K562 (cell line): ENCODE measurements around the gene KCNJ9. TPM values are rescaled to one million over a fixed set of nuclear protein-coding genes. Genes with fewer than 3 reads are reported as not detected.

Experiments used
- ATAC-seq: fragments of 200-7000 bp; cut with Tn5 transposase; 3 replicates; pipeline ENCODE4 v1.9.1; 2020; ENCODE audit warnings: moderate library complexity
- BruUV-seq: library from RNA; stranded (reverse); fragments of 400-500 nt; replicated peaks from 2 replicates; lab custom pipeline; 2021; lab: Mats Ljungman, UMichigan
- CTCF ChIA-PET: fragments of 300-600 bp; formaldehyde crosslinking; extraction: SDS; loops from one replicate; lab custom pipeline; 2021; ENCODE audit warnings: low intra/inter-chr PET ratio; lab: Yijun Ruan, JAX
- POLR2A ChIA-PET: fragments of 300-600, 350-650 bp; sonication (Branson Sonifier 250); formaldehyde crosslinking; extraction: SDS; loops from one replicate; lab custom pipeline; 2021; ENCODE audit warnings: antibody characterized with exemption, inconsistent platforms; lab: Yijun Ruan, JAX
- DNase-seq, 4 experiments: peaks; one replicate each; pipeline versions ENCODE4 v3.0.0 to v3.0.0-alpha.2; 2011 to 2018; ENCODE audit warnings: low spot score in 3 of 4, mixed read lengths in 3 of 4; ENCODE audit errors: extremely low read depth in 1 of 4
- FAIRE-seq: peaks from 2 replicates; lab custom pipeline; 2011; peaks lifted over from hg19 to GRCh38; lab: Jason Lieb, UNC
- H2AFZ ChIP-seq: 2 replicates; pipeline ENCODE4 v1.6.0; 2011; ENCODE audit warnings: low read depth, low read length, control low read depth, inconsistent platforms
- H3K27ac ChIP-seq: fragments of 200-600 bp; 3 replicates; pipeline ENCODE4 v1.8.0; 2011; ENCODE audit warnings: low read depth, mild to moderate bottlenecking, control low read depth, inconsistent platforms, low read length, moderate library complexity, mixed read lengths; ENCODE audit errors: extremely low read depth
- H3K27me3 ChIP-seq, 2 experiments: fragments of 300-600 bp in 1 of 2; 2 replicates in 1 of 2; 3 replicates in 1 of 2; pipeline versions ENCODE4 v1.6.0 to v1.8.0; 2011; ENCODE audit warnings: inconsistent platforms in 2 of 2, low read length in 2 of 2, mild to moderate bottlenecking in 1 of 2, mixed read lengths in 1 of 2, moderate library complexity in 1 of 2; ENCODE audit not compliant: control insufficient read depth in 2 of 2, insufficient read depth in 2 of 2
- H3K36me3 ChIP-seq: fragments of 300-600 bp; 3 replicates; pipeline ENCODE4 v1.8.0; 2011; ENCODE audit warnings: mild to moderate bottlenecking, low read length, inconsistent platforms; ENCODE audit not compliant: control insufficient read depth, insufficient read depth
- H3K4me1 ChIP-seq, 2 experiments: fragments of 200-600 bp in 1 of 2; replicated peaks in 1 of 2; 2 replicates in 1 of 2; 3 replicates in 1 of 2; pipeline versions ENCODE4 v1.5.1 to v1.8.0; 2011; ENCODE audit warnings: inconsistent platforms in 2 of 2, low read length in 2 of 2, mild to moderate bottlenecking in 1 of 2, mixed read lengths in 1 of 2, moderate library complexity in 1 of 2; ENCODE audit not compliant: control insufficient read depth in 2 of 2, insufficient read depth in 2 of 2
- H3K4me2 ChIP-seq: 2 replicates; pipeline ENCODE4 v1.6.1; 2011; ENCODE audit warnings: low read length, control low read depth, inconsistent platforms, mixed read lengths; ENCODE audit not compliant: insufficient read depth
- H3K4me3 ChIP-seq: fragments of 200-600 bp; sonication (generic), shearing (Covaris generic); 2 replicates; pipeline ENCODE4 v1.5.1; 2016; ENCODE audit warnings: control low read depth, inconsistent platforms
- H3K79me2 ChIP-seq: fragments of 200-600 bp; 3 replicates; pipeline ENCODE4 v1.8.0; 2011; ENCODE audit warnings: low read length, inconsistent platforms; ENCODE audit not compliant: control insufficient read depth, insufficient read depth
- H3K9ac ChIP-seq, 2 experiments: 2 replicates each; pipeline versions ENCODE4 v1.6.0 to v1.6.1; 2011; ENCODE audit warnings: low read depth in 2 of 2, low read length in 2 of 2, control low read depth in 1 of 2, inconsistent platforms in 1 of 2, mild to moderate bottlenecking in 1 of 2, mixed read lengths in 1 of 2; ENCODE audit not compliant: insufficient read depth in 1 of 2
- H3K9me1 ChIP-seq: one replicate; pipeline ENCODE4 v1.6.0; 2011; ENCODE audit warnings: inconsistent platforms, mild to moderate bottlenecking, low read length, moderate library complexity; ENCODE audit not compliant: control insufficient read depth, insufficient read depth
- H3K9me3 ChIP-seq: replicated peaks from 2 replicates; pipeline ENCODE4 v1.5.1; 2011; ENCODE audit warnings: low read depth, low read length, inconsistent platforms; ENCODE audit not compliant: control insufficient read depth, insufficient read depth
- H4K20me1 ChIP-seq: replicated peaks from 2 replicates; pipeline ENCODE4 v1.6.1; 2011; ENCODE audit warnings: low read length, inconsistent platforms, mixed read lengths; ENCODE audit not compliant: control insufficient read depth, insufficient read depth
- ARNT ChIP-seq, 2 experiments: fragments of 450-650 bp; IDR thresholded peaks; 2 replicates each; pipeline ENCODE4 v1.6.1; 2016; ENCODE audit warnings: mild to moderate bottlenecking in 1 of 2
- BHLHE40 ChIP-seq: IDR thresholded peaks from 2 replicates; pipeline ENCODE4 v1.6.1; 2011; ENCODE audit warnings: low read length, improper control_type of control experiment
- BRD4 ChIP-seq: fragments of 200-600 bp; sonication (generic); IDR thresholded peaks from 2 replicates; pipeline ENCODE4 v1.6.1; 2017; ENCODE audit warnings: inconsistent platforms
- DIDO1 ChIP-seq: fragments of 450-650 bp; IDR thresholded peaks from 2 replicates; pipeline ENCODE4 v1.6.1; 2016; ENCODE audit warnings: low read depth, missing biosample characterization, missing genetic modification characterization
- JUN ChIP-seq, 2 experiments: sonication (generic) in 1 of 2; formaldehyde crosslinking in 1 of 2; IDR thresholded peaks; 2 replicates each; pipeline versions ENCODE4 v1.6.1 to v1.8.0; 2012 to 2022; ENCODE audit warnings: borderline replicate concordance in 2 of 2, mild to moderate bottlenecking in 2 of 2, improper control_type of control experiment in 1 of 2, low read depth in 1 of 2, low read length in 1 of 2, missing genetic modification reagents in 1 of 2
- LARP7 ChIP-seq: fragments of 450-650 bp; IDR thresholded peaks from 2 replicates; pipeline ENCODE4 v1.6.1; 2016
- NCOR1 ChIP-seq: fragments of 450-650 bp; IDR thresholded peaks from 2 replicates; pipeline ENCODE4 v1.6.1; 2016; ENCODE audit warnings: mild to moderate bottlenecking, moderate library complexity
- NFXL1 ChIP-seq: fragments of 450-650 bp; formaldehyde crosslinking; IDR thresholded peaks from 2 replicates; pipeline ENCODE4 v1.4.0; 2021; ENCODE audit warnings: mild to moderate bottlenecking
- PHF21A ChIP-seq: fragments of 450-650 bp; IDR thresholded peaks from 2 replicates; pipeline ENCODE4 v1.6.1; 2017; ENCODE audit warnings: low read depth, borderline replicate concordance
- RBM34 ChIP-seq: fragments of 200-400 bp; formaldehyde crosslinking; IDR thresholded peaks from 2 replicates; pipeline ENCODE4 v1.6.1; 2018; ENCODE audit warnings: low read length, borderline replicate concordance; ENCODE audit not compliant: insufficient read depth
- SMAD1 ChIP-seq: fragments of 150-350 bp; IDR thresholded peaks from 2 replicates; pipeline ENCODE4 v1.6.1; 2014; ENCODE audit warnings: low read length, low read depth; ENCODE audit not compliant: partially characterized antibody
- SMAD2 ChIP-seq: fragments of 150-350 bp; IDR thresholded peaks from 2 replicates; pipeline ENCODE4 v1.6.1; 2014; ENCODE audit warnings: low read depth, mild to moderate bottlenecking, low read length
- SMAD4 ChIP-seq: fragments of 250-450 bp; sonication (Bioruptor Pico); conservative IDR thresholded peaks from 2 replicates; pipeline ENCODE4 v1.8.0; 2021; ENCODE audit warnings: inconsistent platforms, mild to moderate bottlenecking, moderate library complexity
- SRSF7 ChIP-seq: fragments of 200-400 bp; formaldehyde crosslinking; optimal IDR thresholded peaks from 2 replicates; pipeline ENCODE3; 2017; ENCODE audit warnings: mild to moderate bottlenecking, low read depth, low read length
- TGIF2 ChIP-seq: sonication (generic); formaldehyde crosslinking; IDR thresholded peaks from 2 replicates; pipeline ENCODE4 v1.8.1; 2022; ENCODE audit warnings: mild to moderate bottlenecking, missing genetic modification reagents, moderate library complexity
- XRCC3 ChIP-seq: fragments of 450-650 bp; IDR thresholded peaks from 2 replicates; pipeline ENCODE4 v1.6.1; 2017; ENCODE audit warnings: mild to moderate bottlenecking, moderate library complexity
- ZC3H4 ChIP-seq: sonication (generic); formaldehyde crosslinking; IDR thresholded peaks from 2 replicates; pipeline ENCODE4 v1.9.0; 2021; ENCODE audit warnings: missing genetic modification reagents, borderline replicate concordance
- ZNF431 ChIP-seq: sonication (generic); formaldehyde crosslinking; IDR thresholded peaks from 2 replicates; pipeline ENCODE4 v1.8.0; 2022; ENCODE audit warnings: mild to moderate bottlenecking, missing genetic modification reagents
- WGBS: fragments of 100-300 bp; shearing (Covaris generic); methylation state at CpG from one replicate; pipeline ENCODE4 v1.1.6; 2016; ENCODE audit warnings: low coverage, mixed read lengths; ENCODE audit not compliant: insufficient coverage; ENCODE audit errors: missing lambda C conversion rate; 5-methylcytosine and 5-hydroxymethylcytosine counted together
- in situ Hi-C: fragments of 300-500 bp; cut with MboI; formaldehyde crosslinking; loops from 4 replicates; pipeline ENCODE4 v1.15.0; 2018; ENCODE audit warnings: inconsistent platforms, mixed read lengths
- intact Hi-C: fragments of 100-400 bp; cut with micrococcal nuclease; formaldehyde crosslinking; loops from 2 replicates; pipeline ENCODE4 v1.14.2; 2022
- polyA plus RNA-seq, 8 experiments: library from polyadenylated mRNA; depleted of rRNA in 4 of 8; stranded (reverse) in 5 of 8; unstranded in 3 of 8; fragments of >200 nt; fragmentation: Nextera tagmentation in 2 of 8; fragmentation: Illumina TruSeq in 1 of 8; extraction: Ambion mirVana in 2 of 8; extraction: Trizol in 1 of 8; gene quantifications; 2 replicates each; pipeline versions ENCODE4 v1.2.1 to v1.2.3, GENCODE V29; 2011 to 2014; ENCODE audit warnings: inconsistent platforms in 1 of 8, missing spikeins in 1 of 8
- total RNA-seq, 7 experiments: library from RNA; depleted of rRNA in 6 of 7; stranded (reverse); fragments of >200 nt in 6 of 7; fragmentation: Illumina TruSeq in 2 of 7; extraction: Trizol in 2 of 7; gene quantifications; 2 replicates each; pipeline versions ENCODE4 v1.2.1 to v1.2.3, GENCODE V29; 2011 to 2021; ENCODE audit warnings: low replicate concordance in 1 of 7
- TF ChIP-seq, protein P1 (sequence below): fragments of 450-650 bp; formaldehyde crosslinking; IDR thresholded peaks from 2 replicates; pipeline ENCODE4 v1.4.0; 2020; ENCODE audit warnings: mild to moderate bottlenecking, moderate library complexity

The KCNJ9 gene
- total and polyA plus RNA-seq, 9 of the 15 experiments (the other 6 are each of a cell fraction or from before 2014, with no cell fraction given), result not detected

DNA sequence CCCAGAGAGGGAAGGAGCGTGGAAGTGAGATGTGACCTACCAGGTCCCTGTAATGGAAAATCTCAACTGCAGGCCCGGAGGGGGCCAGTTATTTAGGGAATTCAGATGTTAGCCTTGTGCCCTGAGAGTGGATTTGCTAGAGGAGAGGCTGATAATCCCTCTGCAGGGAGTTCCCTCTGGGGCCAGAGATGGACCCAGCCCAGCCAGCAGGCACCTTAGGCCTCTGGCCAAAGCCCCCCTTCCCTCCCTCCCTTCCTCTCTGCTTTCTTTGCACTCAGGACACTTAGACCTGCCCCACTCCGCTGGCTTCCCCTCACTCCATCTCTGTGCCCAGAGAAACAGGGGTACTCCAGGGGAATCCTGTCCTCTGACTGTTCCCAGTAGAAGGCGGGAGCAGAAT, 32.7 kb downstream of the KCNJ9 start (continued):
- TF ChIP-seq ZNF431 (CRISPR knock-in tag), result no peak
- no peak for TF ChIP-seq SRSF7
- TF ChIP-seq BRD4, result no peak

DNA sequence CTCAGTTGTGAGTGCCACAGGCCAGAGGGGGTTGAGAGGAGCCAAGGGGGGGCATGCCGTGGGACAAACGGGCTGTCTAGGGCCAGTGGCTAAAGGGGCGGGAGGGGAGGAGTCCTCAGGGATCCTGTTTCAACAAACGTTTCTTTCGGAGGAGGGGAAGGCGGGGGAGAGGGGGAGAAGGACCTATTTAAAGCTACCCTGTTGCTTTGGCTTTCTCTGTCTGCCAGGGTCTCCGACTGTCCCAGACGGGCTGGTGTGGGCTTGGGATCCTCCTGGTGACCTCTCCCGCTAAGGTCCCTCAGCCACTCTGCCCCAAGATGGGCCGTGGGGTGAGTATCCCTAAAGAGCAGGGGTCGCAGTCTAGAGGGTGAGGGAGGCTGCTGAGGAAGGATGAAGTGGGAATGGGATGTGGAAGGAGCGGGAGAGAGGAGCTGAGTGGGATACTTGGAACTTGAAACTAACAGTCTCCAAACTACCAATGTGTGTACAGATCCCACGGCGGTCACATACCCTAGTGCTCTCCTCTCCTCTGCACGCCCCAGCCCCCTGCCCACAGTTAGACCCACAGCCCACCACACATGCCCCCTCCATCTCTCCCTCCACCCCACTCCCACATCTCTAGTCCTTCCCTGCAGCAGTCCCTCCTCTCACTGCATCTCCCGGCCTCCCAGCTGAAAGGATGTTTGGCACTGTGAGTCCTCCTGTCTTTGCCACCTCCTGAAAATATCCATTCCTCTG, 34.4 kb downstream of the KCNJ9 start, which contains the start of gene ATP1A2:
Gene ATP1A2 (plus strand): TSS at position 215 of the 738 bp plus-strand sequence. CDS start 103 bp downstream, at position 318.
- no peak for ATAC-seq
- no peak within 1 kb of the TSS for H2AFZ ChIP-seq
- no TSS peak for BruUV-seq
- H3K9me1 ChIP-seq, result no peaks in the 10 kb centered on the region
- in situ Hi-C loops, result no loop called here
- H3K9ac ChIP-seq, result no peak within 1 kb of the TSS
- no peak within 1 kb of the TSS for H3K27ac ChIP-seq
- no peaks in the 10 kb centered on the region for H4K20me1 ChIP-seq
- intact Hi-C loops, result no loop called here
- no peaks in the 10 kb centered on the region; a peak in 1 of 5 replicates for H3K4me1 ChIP-seq
- FAIRE-seq, result no peak
- no peaks in the 10 kb centered on the region for H3K79me2 ChIP-seq
- no peak within 1 kb of the TSS for H3K4me3 ChIP-seq
- ChIA-PET CTCF (no interaction called here), POLR2A (interaction anchor here (0.7 to 0.8 kb wide), 2 partner anchors 8 to 129 kb away, joined by 3 to 5 read pairs; no protein-coding TSS in a partner anchor)
- H3K9me3 ChIP-seq, result no peaks in the 10 kb centered on the region
- peaks cover 27 to 60% of the 10 kb centered on the region in 2 experiments for H3K27me3 ChIP-seq
- H3K4me2 ChIP-seq, result no peak within 1 kb of the TSS
- no peak for DNase-seq
- H3K36me3 ChIP-seq, result no peaks in the 10 kb centered on the region
- WGBS, result under 1% methylated on average over 15 of the region's 16 CpGs
- no peak for TF ChIP-seq ZC3H4 (CRISPR knock-in tag)
- TF ChIP-seq JUN (IDR thresholded peaks at IDR 0.05; ENCODE audit: borderline replicate concordance, low read depth, low read length), result no peak
- no peak for TF ChIP-seq JUN (CRISPR knock-in tag; IDR thresholded peaks at IDR 0.05; ENCODE audit: borderline replicate concordance)
- TF ChIP-seq SMAD2, result no peak
- no peak for TF ChIP-seq SMAD4 (CRISPR knock-in tag)
- TF ChIP-seq XRCC3, result no peak
- TF ChIP-seq LARP7, result no peak
- no peak for TF ChIP-seq PHF21A
- TF ChIP-seq DIDO1 (tag), result no peak
- TF ChIP-seq RBM34, result no peak
- no peak for TF ChIP-seq ARNT (IDR thresholded peaks at IDR 0.05)
- TF ChIP-seq ZNF431 (CRISPR knock-in tag), result no peak
- TF ChIP-seq BHLHE40, result no peak
- no peak for TF ChIP-seq NCOR1
- no peak for TF ChIP-seq TGIF2 (CRISPR knock-in tag)
- TF ChIP-seq, protein P1, sequence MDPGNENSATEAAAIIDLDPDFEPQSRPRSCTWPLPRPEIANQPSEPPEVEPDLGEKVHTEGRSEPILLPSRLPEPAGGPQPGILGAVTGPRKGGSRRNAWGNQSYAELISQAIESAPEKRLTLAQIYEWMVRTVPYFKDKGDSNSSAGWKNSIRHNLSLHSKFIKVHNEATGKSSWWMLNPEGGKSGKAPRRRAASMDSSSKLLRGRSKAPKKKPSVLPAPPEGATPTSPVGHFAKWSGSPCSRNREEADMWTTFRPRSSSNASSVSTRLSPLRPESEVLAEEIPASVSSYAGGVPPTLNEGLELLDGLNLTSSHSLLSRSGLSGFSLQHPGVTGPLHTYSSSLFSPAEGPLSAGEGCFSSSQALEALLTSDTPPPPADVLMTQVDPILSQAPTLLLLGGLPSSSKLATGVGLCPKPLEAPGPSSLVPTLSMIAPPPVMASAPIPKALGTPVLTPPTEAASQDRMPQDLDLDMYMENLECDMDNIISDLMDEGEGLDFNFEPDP (CRISPR knock-in tag), result no peak
- no peak for TF ChIP-seq NFXL1
- TF ChIP-seq SMAD1, result no peak
